Keratinocyte (primary cell): ENCODE results near the gene EVC. TPM values are rescaled to one million over a fixed set of nuclear protein-coding genes. Genes with fewer than 3 reads are reported as not detected.

Experiments used
- DNase-seq: peaks from one replicate; pipeline ENCODE4 v3.0.0-alpha.2; 2011; ENCODE audit warnings: low read depth, missing footprints, low spot score
- FAIRE-seq: peaks from 2 replicates; lab custom pipeline; 2011; peaks lifted over from hg19 to GRCh38; lab: Jason Lieb, UNC
- H2AFZ ChIP-seq: 2 replicates; pipeline ENCODE4 v1.6.0; 2012; ENCODE audit warnings: low read length, control low read depth, inconsistent platforms; ENCODE audit not compliant: control insufficient read depth
- H3K27ac ChIP-seq: 2 replicates; pipeline ENCODE4 v1.5.1; 2011; ENCODE audit warnings: low read length; ENCODE audit not compliant: control insufficient read depth, insufficient read depth
- H3K27me3 ChIP-seq: 3 replicates; pipeline ENCODE4 v1.6.0; 2011; ENCODE audit warnings: low read length; ENCODE audit not compliant: control insufficient read depth, insufficient read depth; ENCODE audit errors: extremely low read depth
- H3K36me3 ChIP-seq, 2 experiments: 2 replicates in 1 of 2; 3 replicates in 1 of 2; pipeline ENCODE4 v1.5.1; 2011; ENCODE audit warnings: low read length in 2 of 2, mild to moderate bottlenecking in 1 of 2; ENCODE audit not compliant: control insufficient read depth in 2 of 2, insufficient read depth in 2 of 2; ENCODE audit errors: extremely low read depth in 1 of 2
- H3K4me1 ChIP-seq: 3 replicates; pipeline ENCODE4 v1.5.1; 2011; ENCODE audit warnings: low read length; ENCODE audit not compliant: control insufficient read depth, insufficient read depth; ENCODE audit errors: extremely low read depth
- H3K4me2 ChIP-seq: 3 replicates; pipeline ENCODE4 v1.6.0; 2011; ENCODE audit warnings: low read depth, low read length; ENCODE audit not compliant: control insufficient read depth, insufficient read depth; ENCODE audit errors: extremely low read depth
- H3K4me3 ChIP-seq, 3 experiments: fragments of 200-600 bp in 1 of 3; sonication (generic) in 1 of 3; 2 replicates in 2 of 3; 3 replicates in 1 of 3; pipeline ENCODE4 v1.5.1; 2011 to 2016; ENCODE audit warnings: low read length in 3 of 3, mild to moderate bottlenecking in 3 of 3, control low read depth in 2 of 3, inconsistent platforms in 1 of 3, low read depth in 1 of 3, mixed read lengths in 1 of 3, mixed run types in 1 of 3, moderate library complexity in 1 of 3; ENCODE audit not compliant: control insufficient read depth in 2 of 3, insufficient read depth in 2 of 3; ENCODE audit errors: extremely low read depth in 1 of 3
- H3K79me2 ChIP-seq: 2 replicates; pipeline ENCODE4 v1.6.0; 2012; ENCODE audit warnings: low read length; ENCODE audit not compliant: control insufficient read depth, insufficient read depth
- H3K9ac ChIP-seq: 3 replicates; pipeline ENCODE4 v1.6.0; 2011; ENCODE audit warnings: low read length; ENCODE audit not compliant: control insufficient read depth, insufficient read depth; ENCODE audit errors: extremely low read depth
- H3K9me1 ChIP-seq: 3 replicates; pipeline ENCODE4 v1.6.0; 2011; ENCODE audit warnings: low read length; ENCODE audit not compliant: control insufficient read depth, insufficient read depth; ENCODE audit errors: extremely low read depth
- H3K9me3 ChIP-seq: 2 replicates; pipeline ENCODE4 v1.5.1; 2012; ENCODE audit warnings: low read depth, low read length; ENCODE audit not compliant: control insufficient read depth
- H4K20me1 ChIP-seq: 3 replicates; pipeline ENCODE4 v1.6.0; 2011; ENCODE audit warnings: low read length; ENCODE audit not compliant: control insufficient read depth, insufficient read depth; ENCODE audit errors: extremely low read depth
- CTCF ChIP-seq, 3 experiments: IDR thresholded peaks in 1 of 3; conservative IDR thresholded peaks in 1 of 3; optimal IDR thresholded peaks in 1 of 3; 2 replicates in 2 of 3; 3 replicates in 1 of 3; pipeline versions ENCODE3 to v1.5.1; 2011; ENCODE audit warnings: low read length in 3 of 3, mild to moderate bottlenecking in 3 of 3, moderate library complexity in 2 of 3, control low read depth in 1 of 3, inconsistent platforms in 1 of 3; ENCODE audit not compliant: insufficient read depth in 2 of 3; ENCODE audit errors: extremely low read depth in 1 of 3
- EZH2 ChIP-seq: IDR thresholded peaks from one replicate; pipeline ENCODE4 v1.6.1; 2012; ENCODE audit warnings: inconsistent platforms, mild to moderate bottlenecking, low read length, moderate library complexity
- dilution Hi-C: fragments of 300-500 bp; cut with MboI; formaldehyde crosslinking; loops from one replicate; pipeline ENCODE4 v1.7.0; 2020; ENCODE audit warnings: low sequenced_read_pairs; ENCODE audit not compliant: extremely low pct_ligation_motif_present
- polyA plus RNA-seq, 5 experiments: library from polyadenylated mRNA; depleted of rRNA in 3 of 5; stranded (reverse) in 3 of 5; stranded (forward) in 1 of 5; unstranded in 1 of 5; fragments of >200 nt; gene quantifications; 1 replicate in 1 of 5; 2 replicates in 3 of 5; 3 replicates in 1 of 5; pipeline versions ENCODE4 v1.2.1 to v1.2.3, GENCODE V29; 2011 to 2012; ENCODE audit warnings: missing spikeins in 2 of 5, low read depth in 1 of 5, low replicate concordance in 1 of 5

Gene EVC
- polyA plus RNA-seq, 1 donor (not counting 4 experiments of a cell fraction or from before 2014, with no cell fraction given), result 7.3 TPM

DNA sequence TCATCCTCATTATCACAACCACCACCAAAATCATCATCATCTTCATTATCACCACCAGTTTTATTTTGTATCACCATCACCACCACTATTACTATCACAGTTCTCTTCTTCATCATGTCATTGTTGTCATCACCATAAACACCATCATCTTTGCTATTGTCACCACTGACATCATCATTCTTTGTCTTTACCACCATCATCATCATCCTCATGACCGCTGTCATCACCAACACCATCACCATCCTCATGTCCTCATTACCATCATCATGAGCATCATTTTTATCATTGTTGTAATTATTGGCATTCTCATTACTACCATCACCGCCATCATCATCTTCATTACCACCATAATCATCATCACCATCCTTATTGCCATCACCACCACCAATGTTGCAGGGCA, 31.4 kb downstream of the EVC start:
- Histone ChIP-seq H3K27me3 (no peaks in the 10 kb centered on the region), H3K36me3 (peaks cover 22 to 34% of the 10 kb centered on the region in 2 experiments), H3K4me3 (no peak overlapping the region), H3K4me2 (no peak overlapping the region), H3K9me3 (peaks cover 3% of the 10 kb centered on the region), H3K9me1 (no peaks in the 10 kb centered on the region), H3K27ac (no peak overlapping the region), H3K79me2 (no peaks in the 10 kb centered on the region), H4K20me1 (no peaks in the 10 kb centered on the region), H3K4me1 (peaks cover 10% of the 10 kb centered on the region), H3K9ac (no peak overlapping the region), H2AFZ (no peak overlapping the region)
- TF ChIP-seq EZH2 (no peak), CTCF (optimal IDR thresholded peaks at IDR 0.05 in 1 of 3, IDR thresholded peaks at IDR 0.05 in 1 of 3, conservative IDR thresholded peaks at IDR 0.05 in 1 of 3; ENCODE audit: extremely low read depth in 1 of 3, insufficient read depth in 2 of 3, low read length in 3 of 3) (no peak)
- DNase-seq (no peak), FAIRE-seq (no peak)
- dilution Hi-C loops, result no loop called here

- Histone ChIP-seq H3K4me2 (no peak overlapping the region), H2AFZ (no peak overlapping the region), H3K9me1 (no peaks in the 10 kb centered on the region), H3K4me3 (no peak overlapping the region), H3K9ac (no peak overlapping the region), H3K9me3 (peaks cover 3% of the 10 kb centered on the region), H3K27me3 (no peaks in the 10 kb centered on the region), H3K36me3 (peaks cover 21 to 33% of the 10 kb centered on the region in 2 experiments), H4K20me1 (no peaks in the 10 kb centered on the region), H3K4me1 (peaks cover 15% of the 10 kb centered on the region), H3K79me2 (no peaks in the 10 kb centered on the region), H3K27ac (no peak overlapping the region)
- TF ChIP-seq EZH2, result no peak
- TF ChIP-seq CTCF (optimal IDR thresholded peaks at IDR 0.05 in 1 of 3, IDR thresholded peaks at IDR 0.05 in 1 of 3, conservative IDR thresholded peaks at IDR 0.05 in 1 of 3; ENCODE audit: extremely low read depth in 1 of 3, insufficient read depth in 2 of 3, low read length in 3 of 3), result no peak
- DNase-seq (no peak), FAIRE-seq (no peak)
- dilution Hi-C loops, result no loop called here
Observed at GRCh38 chr4:5742968-5743367, 32.0 kb downstream of the EVC start.
